ENCODE data around the gene BRD9.

DNA sequence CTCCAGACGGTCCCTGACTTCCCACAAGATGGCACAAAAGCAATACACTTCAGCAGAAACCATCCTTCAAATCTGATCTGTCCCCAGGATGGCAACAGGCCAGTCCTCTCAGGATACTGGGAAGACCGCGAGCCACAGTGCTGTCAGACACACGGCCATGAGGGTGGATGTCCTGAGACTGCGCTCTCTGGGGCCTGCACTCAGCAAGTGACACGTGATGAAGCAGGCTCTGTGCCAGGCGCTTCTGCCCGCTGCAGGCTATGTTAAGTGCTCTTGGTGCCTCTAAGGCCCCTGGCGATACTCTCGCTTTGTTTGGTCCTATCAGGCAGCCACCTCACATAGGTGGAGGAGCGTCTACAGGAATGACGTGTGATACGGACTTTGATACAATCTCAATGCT lies 7.1 kb downstream of the BRD9 start:
- no peak for TF ChIP-seq CTCF (CRISPR knock-in tag; IDR thresholded peaks at IDR 0.05)
- no peak for TF ChIP-seq REST (IDR thresholded peaks at IDR 0.05; ENCODE audit: borderline replicate concordance in 1 of 2, low read depth in 1 of 2, low read length in 2 of 2)

Measured in HepG2 (cell line).